Measurements from ENCODE around the gene ASAH2B.

Gene ASAH2B

DNA sequence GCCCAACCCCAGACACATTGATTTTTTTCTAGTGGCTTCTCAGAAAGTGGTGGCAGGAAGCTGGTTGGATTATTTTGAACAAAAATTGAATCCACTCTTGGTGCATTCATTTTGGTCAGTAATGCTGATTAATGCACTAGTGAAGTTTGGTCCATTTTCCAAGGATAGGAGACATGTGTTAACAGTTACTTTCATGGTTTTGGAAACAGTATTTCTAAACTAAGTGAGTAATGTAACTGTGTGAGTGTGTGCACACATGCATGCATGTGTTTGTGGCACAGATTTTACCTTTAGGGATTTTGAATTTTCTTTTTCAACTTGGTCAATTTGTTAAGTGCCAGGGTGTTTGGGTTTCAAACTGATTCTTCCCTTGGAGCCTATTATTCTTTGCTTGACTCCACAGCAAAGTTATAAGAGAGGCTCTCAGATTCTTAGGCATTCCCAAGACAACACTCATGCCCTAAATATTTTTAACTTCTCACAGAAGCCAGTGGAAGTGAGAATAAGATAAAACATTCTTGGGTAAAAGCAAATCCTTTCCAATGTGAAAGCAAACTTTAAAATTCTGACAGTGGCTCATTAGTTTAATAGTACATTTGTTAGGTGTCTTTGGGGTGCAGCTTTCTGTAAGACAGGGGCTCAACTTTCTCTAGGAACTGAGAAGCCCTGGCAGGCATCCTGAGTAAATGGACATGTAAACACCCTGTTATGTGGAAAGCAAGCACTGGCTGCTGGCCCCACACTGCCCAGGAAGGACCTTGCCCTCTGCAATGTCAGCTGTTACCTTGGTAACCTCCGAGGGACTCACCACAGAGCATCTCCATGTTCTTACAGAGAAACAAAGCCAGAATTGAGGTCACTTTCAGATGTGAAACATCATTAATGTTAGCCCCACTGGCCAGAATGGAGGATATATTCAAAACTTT is 68.4 kb downstream of the ASAH2B start:
- H3K79me2 ChIP-seq (ENCODE audit: control insufficient read depth, insufficient read depth, low read length, poor library complexity), result no peaks in the 10 kb centered on the region
- H2BK120ac ChIP-seq (ENCODE audit: insufficient read depth, low read length, poor library complexity), result no peak overlapping the region
- no peak overlapping the region for H3K14ac ChIP-seq (ENCODE audit: low read length)
- no peak overlapping the region for H2AK5ac ChIP-seq (ENCODE audit: low read length)
- no peak overlapping the region for H3K4me2 ChIP-seq (ENCODE audit: low read length)
- no peak overlapping the region for H4K12ac ChIP-seq (ENCODE audit: low read depth, low read length)
- H3K23ac ChIP-seq (ENCODE audit: low read length), result no peak overlapping the region
- H2AFZ ChIP-seq (ENCODE audit: insufficient read depth, low read length, poor library complexity), result no peak overlapping the region
- H3K79me1 ChIP-seq (ENCODE audit: low read length), result no peaks in the 10 kb centered on the region
- H3K4me3 ChIP-seq (ENCODE audit: low read depth, low read length), result no peak overlapping the region
- H2BK5ac ChIP-seq (ENCODE audit: low read depth, low read length, poor library complexity), result no peak overlapping the region
- no peak overlapping the region for H3K4ac ChIP-seq (ENCODE audit: low read depth, low read length)
- H4K8ac ChIP-seq (ENCODE audit: low read depth, low read length), result no peak overlapping the region
- H3K27ac ChIP-seq (ENCODE audit: low read depth, low read length), result no peak overlapping the region
- H3K9ac ChIP-seq (ENCODE audit: low read length), result no peak overlapping the region
- H2BK12ac ChIP-seq (ENCODE audit: low read length), result no peak overlapping the region
- H3K4me1 ChIP-seq (ENCODE audit: control insufficient read depth in 1 of 2, insufficient read depth in 2 of 2, low read length in 2 of 2), result no peaks in the 10 kb centered on the region
- H3K36me3 ChIP-seq (ENCODE audit: control insufficient read depth in 1 of 2, insufficient read depth in 2 of 2, low read length in 2 of 2), result no peaks in the 10 kb centered on the region
- H4K91ac ChIP-seq (ENCODE audit: low read depth, low read length), result no peak overlapping the region
- no CpG with 5 or more reads among the region's 1 CpG for WGBS (ENCODE audit: extremely low coverage, insufficient coverage, insufficient read length)
- no peaks in the 10 kb centered on the region for H3K27me3 ChIP-seq (ENCODE audit: insufficient read depth, low read length)
- no peaks in the 10 kb centered on the region for H3K9me3 ChIP-seq (ENCODE audit: insufficient read depth, low read depth, low read length)
- H3K18ac ChIP-seq (ENCODE audit: low read length), result no peak overlapping the region
- peak in 1 of 2 donors; percentile 4 for DNase-seq
